Fibroblast of the aortic adventitia (primary cell): ENCODE data around the gene SLC52A3. TPM values are rescaled to one million over a fixed set of nuclear protein-coding genes. Genes with fewer than 3 reads are reported as not detected.

Source experiments
- DNase-seq: peaks from one replicate; pipeline ENCODE4 v3.0.0-alpha.2; 2010; ENCODE audit warnings: low read depth
- H3K4me3 ChIP-seq: 2 replicates; pipeline ENCODE4 v1.5.1; 2011; ENCODE audit warnings: low read depth, mild to moderate bottlenecking, control low read depth, low read length, moderate library complexity
- total RNA-seq: library from RNA; depleted of rRNA; stranded (reverse); fragments of >200 nt; gene quantifications from 2 replicates; pipeline ENCODE4 v1.2.3, GENCODE V29; 2012; ENCODE audit warnings: low replicate concordance
- TF ChIP-seq, protein P1 (sequence below): IDR thresholded peaks from 2 replicates; pipeline ENCODE4 v1.5.1; 2011; ENCODE audit warnings: mild to moderate bottlenecking, low read length, control low read depth, inconsistent platforms; ENCODE audit not compliant: insufficient read depth

SLC52A3 gene
- total RNA-seq, 1 donor, result not detected

DNA sequence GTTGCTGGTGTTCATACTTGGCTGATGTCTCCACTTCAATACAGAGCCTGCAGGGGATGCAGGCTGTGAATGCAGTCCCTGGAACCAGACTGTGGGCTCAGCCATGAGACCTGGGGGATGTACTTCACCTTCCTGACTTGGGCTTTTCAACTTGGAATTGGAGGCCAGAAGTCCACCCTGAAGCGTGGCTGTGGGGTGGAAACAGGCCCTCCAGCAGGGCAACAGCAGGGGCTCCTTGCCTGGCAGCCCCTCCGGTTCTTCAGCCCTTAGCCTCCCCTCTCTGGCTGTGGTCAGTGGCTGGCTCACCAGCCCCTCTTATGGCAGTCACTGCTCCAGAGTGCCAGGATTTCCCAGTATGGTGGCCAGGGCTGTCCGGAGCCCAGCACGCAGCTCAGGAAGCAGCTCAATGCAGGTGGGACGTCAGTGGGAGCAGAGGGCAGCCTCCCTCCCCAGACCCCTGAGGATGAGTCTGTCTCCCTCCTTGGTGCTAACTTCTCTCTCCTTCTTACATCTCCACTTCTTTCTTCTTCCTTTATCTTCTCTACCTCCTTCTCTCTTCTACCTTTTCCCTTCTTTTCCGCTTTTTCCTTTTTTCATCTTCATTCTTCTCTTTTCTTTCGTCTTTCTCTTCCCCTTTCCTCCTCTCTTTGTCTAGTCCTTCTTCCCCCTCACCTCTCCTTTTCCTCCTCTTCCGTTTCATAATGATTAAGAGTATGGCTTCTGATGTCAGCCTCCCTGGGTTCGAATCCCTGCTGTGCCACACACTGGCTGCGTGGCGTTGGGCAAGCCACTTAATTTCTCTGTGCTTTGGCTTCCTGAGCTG, 45.3 kb downstream of the SLC52A3 start:
- no peak for DNase-seq
- TF ChIP-seq, protein P1, sequence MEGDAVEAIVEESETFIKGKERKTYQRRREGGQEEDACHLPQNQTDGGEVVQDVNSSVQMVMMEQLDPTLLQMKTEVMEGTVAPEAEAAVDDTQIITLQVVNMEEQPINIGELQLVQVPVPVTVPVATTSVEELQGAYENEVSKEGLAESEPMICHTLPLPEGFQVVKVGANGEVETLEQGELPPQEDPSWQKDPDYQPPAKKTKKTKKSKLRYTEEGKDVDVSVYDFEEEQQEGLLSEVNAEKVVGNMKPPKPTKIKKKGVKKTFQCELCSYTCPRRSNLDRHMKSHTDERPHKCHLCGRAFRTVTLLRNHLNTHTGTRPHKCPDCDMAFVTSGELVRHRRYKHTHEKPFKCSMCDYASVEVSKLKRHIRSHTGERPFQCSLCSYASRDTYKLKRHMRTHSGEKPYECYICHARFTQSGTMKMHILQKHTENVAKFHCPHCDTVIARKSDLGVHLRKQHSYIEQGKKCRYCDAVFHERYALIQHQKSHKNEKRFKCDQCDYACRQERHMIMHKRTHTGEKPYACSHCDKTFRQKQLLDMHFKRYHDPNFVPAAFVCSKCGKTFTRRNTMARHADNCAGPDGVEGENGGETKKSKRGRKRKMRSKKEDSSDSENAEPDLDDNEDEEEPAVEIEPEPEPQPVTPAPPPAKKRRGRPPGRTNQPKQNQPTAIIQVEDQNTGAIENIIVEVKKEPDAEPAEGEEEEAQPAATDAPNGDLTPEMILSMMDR, result no peak
- H3K4me3 ChIP-seq, result no peak overlapping the region

DNA sequence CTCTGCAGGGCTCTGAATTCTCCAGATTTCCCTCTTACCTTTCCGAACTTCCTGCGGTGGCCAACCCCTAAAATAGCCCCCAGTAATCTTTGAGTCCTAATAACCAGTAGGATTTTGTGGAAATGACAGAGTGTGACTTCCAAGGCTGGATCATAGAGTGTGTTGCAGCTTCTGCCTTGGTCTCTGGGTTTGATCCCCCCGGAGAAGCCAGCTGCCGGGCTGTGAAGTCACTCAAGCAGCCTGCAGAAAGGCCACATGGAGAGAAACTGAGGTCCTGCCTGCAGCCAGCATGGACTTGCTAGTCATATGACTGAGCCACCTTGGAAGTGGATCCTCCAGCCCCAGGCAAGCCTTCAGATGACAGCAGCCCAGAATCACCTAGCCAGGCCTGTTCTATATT, 46.4 kb downstream of the SLC52A3 start:
- DNase-seq, result no peak
- TF ChIP-seq, protein P1, result no peak

DNA sequence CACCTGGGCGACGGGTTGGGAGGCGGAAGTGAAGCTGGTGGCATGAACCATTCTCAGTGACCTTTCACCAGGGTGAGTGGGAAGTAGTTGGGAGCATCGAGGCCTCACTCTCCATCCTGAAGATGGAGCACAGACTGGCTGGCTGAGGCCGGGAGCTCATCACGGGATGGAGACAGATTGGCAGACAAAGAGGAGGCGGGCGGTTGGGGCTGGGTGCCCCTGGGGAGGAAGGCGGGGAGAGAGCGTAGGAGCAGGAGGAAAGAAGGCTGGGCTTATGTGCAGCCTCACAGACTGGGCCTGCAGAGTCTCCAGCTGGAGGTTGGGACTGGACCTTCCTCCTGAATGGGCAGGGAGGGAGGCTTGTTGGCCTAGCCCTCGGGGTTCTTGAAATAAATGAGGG, 48.5 kb downstream of the SLC52A3 start:
- H3K4me3 ChIP-seq, result no peak overlapping the region
- no peak for DNase-seq
- TF ChIP-seq, protein P1, result no peak

More for the DNA sequence above, 46.4 kb downstream of the SLC52A3 start:
- no peak overlapping the region for H3K4me3 ChIP-seq

DNA sequence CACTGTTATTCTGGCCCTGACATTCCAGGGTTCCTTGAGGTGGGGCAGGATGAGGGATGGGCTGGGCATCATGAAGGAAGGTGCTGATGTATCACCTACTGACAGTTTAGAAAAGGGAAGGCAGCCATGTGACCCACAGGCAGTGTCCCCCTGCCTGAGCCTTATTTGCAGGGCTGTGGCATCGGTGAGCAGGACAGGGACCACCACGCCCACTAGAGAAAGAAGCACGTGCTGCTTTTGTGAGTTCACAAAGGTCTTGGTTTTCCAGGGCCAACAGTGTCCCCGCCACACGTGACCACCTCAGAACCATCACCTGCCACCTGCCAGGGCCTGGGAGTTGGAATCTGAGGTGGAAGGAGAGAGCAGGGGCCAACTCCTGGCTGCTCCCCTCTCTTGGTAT, 49.2 kb downstream of the SLC52A3 start:
- no peak overlapping the region for H3K4me3 ChIP-seq
- no peak for DNase-seq
- TF ChIP-seq, protein P1, result no peak

DNA sequence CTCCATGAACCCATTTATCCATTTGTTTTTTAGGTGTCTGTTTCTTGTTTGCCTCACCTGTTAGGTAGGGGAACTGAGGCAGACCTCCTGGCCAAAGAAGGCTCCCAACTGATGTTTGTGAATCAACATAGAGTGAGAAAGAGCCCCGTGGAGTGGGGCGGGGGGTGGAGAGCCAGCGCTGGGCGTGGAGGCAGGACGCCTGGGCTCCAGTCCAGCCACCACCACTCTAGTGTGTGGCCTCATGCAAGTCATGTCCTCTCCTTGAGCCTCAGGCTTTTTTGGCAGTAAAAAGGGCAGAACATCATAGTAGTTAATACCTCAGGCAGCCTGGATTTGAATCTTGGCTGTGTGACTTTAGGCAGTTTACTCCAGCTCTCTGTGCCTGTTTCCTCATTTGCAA, 50.5 kb downstream of the SLC52A3 start:
- TF ChIP-seq, protein P1, result no peak
- DNase-seq, result no peak

DNA sequence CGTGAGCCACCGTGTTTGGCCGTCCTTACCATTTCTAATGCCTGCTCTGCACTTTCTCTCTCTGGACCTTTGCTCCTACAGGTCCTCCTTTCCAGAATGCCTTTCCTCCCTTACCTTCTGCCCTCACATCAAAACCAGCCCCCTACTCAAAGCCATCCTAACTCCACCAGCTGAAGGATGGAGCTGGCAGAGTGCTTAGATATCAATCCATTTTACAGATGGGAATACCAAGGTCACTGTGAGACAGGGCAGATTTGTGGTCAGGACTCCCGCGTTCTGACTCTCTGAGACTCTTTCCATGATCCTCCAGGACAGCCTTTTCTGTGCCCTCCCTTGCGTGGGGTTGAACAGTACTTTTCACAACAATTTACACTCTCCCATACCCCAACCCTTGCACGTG, 51.0 kb downstream of the SLC52A3 start:
- no peak for DNase-seq
- TF ChIP-seq, protein P1, result no peak
- no peak overlapping the region for H3K4me3 ChIP-seq

More for the DNA sequence above, 50.5 kb downstream of the SLC52A3 start:
- no peak overlapping the region for H3K4me3 ChIP-seq
